Purkinje cell (primary cell): ENCODE results near the gene RMI2. TPM values are rescaled to one million over a fixed set of nuclear protein-coding genes. Genes with fewer than 3 reads are reported as not detected.

Experiments
- polyA plus RNA-seq: library from polyadenylated mRNA; unstranded; fragments of >200 nt; fragmentation: Nextera tagmentation; gene quantifications from 2 replicates; pipeline ENCODE4 v1.2.1, GENCODE V29; 2014

Gene RMI2
- 1.5 and 1.8 TPM in 2 replicates for polyA plus RNA-seq

DNA sequence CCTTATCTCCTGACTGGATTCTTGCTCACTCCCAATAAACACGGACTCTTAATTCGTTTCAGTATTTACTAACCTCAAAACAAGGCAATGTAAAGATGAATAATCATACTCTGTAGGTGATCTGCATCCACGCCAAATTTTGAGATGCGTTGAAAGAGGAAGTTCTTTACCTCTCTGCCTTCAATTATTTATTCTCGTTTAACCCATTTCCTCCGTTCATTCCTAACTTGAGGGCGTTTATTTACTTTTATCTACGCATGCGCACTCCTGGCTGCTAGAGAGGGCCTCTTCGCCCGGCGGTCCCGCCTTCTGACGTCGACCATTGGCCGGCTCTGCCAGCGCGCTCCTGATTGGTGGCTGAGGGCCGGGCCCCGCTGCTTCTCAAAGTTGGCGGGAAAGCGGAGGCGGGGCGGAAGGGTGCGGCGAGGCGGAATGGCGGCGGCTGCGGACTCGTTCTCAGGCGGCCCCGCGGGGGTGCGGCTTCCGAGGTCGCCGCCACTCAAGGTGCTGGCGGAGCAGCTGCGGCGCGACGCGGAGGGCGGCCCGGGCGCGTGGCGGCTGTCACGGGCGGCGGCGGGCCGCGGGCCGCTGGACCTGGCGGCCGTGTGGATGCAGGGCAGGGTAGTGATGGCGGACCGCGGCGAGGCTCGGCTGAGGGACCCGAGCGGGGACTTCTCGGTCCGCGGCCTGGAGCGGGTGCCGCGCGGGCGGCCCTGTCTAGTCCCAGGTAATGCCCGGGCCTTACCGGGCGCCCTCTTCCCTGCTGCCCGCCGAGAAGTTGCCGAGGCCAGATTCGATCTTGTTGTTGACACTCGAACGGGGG, at the start of gene RMI2:
TSS of gene RMI2 (plus strand) at position 420 of the 823 bp plus-strand sequence. CDS start at position 433, 13 bp downstream.

Other genes starting within 250 kb of the RMI2 start
- gene SOCS1, start 89.3 kb upstream of the RMI2 start, polyA plus RNA-seq: not detected in 2 replicates
- not detected in 2 replicates for gene TNP2, start 76.1 kb upstream of the RMI2 start, polyA plus RNA-seq
- not detected in 2 replicates for gene PRM3, start 71.8 kb upstream of the RMI2 start, polyA plus RNA-seq
- not detected in 2 replicates for gene PRM2, start 69.0 kb upstream of the RMI2 start, polyA plus RNA-seq
- gene PRM1, start 64.1 kb upstream of the RMI2 start, polyA plus RNA-seq: not detected in 2 replicates
- gene LITAF, start 241.5 kb downstream of the RMI2 start, polyA plus RNA-seq: 1.3 and 4.0 TPM in 2 replicates